K562 (cell line): ENCODE measurements around the gene EHD2. TPM values are rescaled to one million over a fixed set of nuclear protein-coding genes. Genes with fewer than 3 reads are reported as not detected.
A peak's percentile ranks its signal among the peaks of the same experiment; 100 is the strongest.

ENCODE experiments used
- ATAC-seq: fragments of 200-7000 bp; cut with Tn5 transposase; 3 replicates; pipeline ENCODE4 v1.9.1; 2020; ENCODE audit warnings: moderate library complexity
- BruUV-seq: library from RNA; stranded (reverse); fragments of 400-500 nt; replicated peaks from 2 replicates; lab custom pipeline; 2021; lab: Mats Ljungman, UMichigan
- CTCF ChIA-PET: fragments of 300-600 bp; formaldehyde crosslinking; extraction: SDS; loops from one replicate; lab custom pipeline; 2021; ENCODE audit warnings: low intra/inter-chr PET ratio; lab: Yijun Ruan, JAX
- POLR2A ChIA-PET: fragments of 300-600, 350-650 bp; sonication (Branson Sonifier 250); formaldehyde crosslinking; extraction: SDS; loops from one replicate; lab custom pipeline; 2021; ENCODE audit warnings: antibody characterized with exemption, inconsistent platforms; lab: Yijun Ruan, JAX
- DNase-seq, 4 experiments: peaks; one replicate each; pipeline versions ENCODE4 v3.0.0 to v3.0.0-alpha.2; 2011 to 2018; ENCODE audit warnings: low spot score in 3 of 4, mixed read lengths in 3 of 4; ENCODE audit errors: extremely low read depth in 1 of 4
- FAIRE-seq: peaks from 2 replicates; lab custom pipeline; 2011; peaks lifted over from hg19 to GRCh38; lab: Jason Lieb, UNC
- H2AFZ ChIP-seq: 2 replicates; pipeline ENCODE4 v1.6.0; 2011; ENCODE audit warnings: low read depth, low read length, control low read depth, inconsistent platforms
- H3K27ac ChIP-seq: fragments of 200-600 bp; 3 replicates; pipeline ENCODE4 v1.8.0; 2011; ENCODE audit warnings: low read depth, mild to moderate bottlenecking, control low read depth, inconsistent platforms, low read length, moderate library complexity, mixed read lengths; ENCODE audit errors: extremely low read depth
- H3K27me3 ChIP-seq, 2 experiments: fragments of 300-600 bp in 1 of 2; 2 replicates in 1 of 2; 3 replicates in 1 of 2; pipeline versions ENCODE4 v1.6.0 to v1.8.0; 2011; ENCODE audit warnings: inconsistent platforms in 2 of 2, low read length in 2 of 2, mild to moderate bottlenecking in 1 of 2, mixed read lengths in 1 of 2, moderate library complexity in 1 of 2; ENCODE audit not compliant: control insufficient read depth in 2 of 2, insufficient read depth in 2 of 2
- H3K36me3 ChIP-seq: fragments of 300-600 bp; 3 replicates; pipeline ENCODE4 v1.8.0; 2011; ENCODE audit warnings: mild to moderate bottlenecking, low read length, inconsistent platforms; ENCODE audit not compliant: control insufficient read depth, insufficient read depth
- H3K4me1 ChIP-seq, 2 experiments: fragments of 200-600 bp in 1 of 2; replicated peaks in 1 of 2; 2 replicates in 1 of 2; 3 replicates in 1 of 2; pipeline versions ENCODE4 v1.5.1 to v1.8.0; 2011; ENCODE audit warnings: inconsistent platforms in 2 of 2, low read length in 2 of 2, mild to moderate bottlenecking in 1 of 2, mixed read lengths in 1 of 2, moderate library complexity in 1 of 2; ENCODE audit not compliant: control insufficient read depth in 2 of 2, insufficient read depth in 2 of 2
- H3K4me2 ChIP-seq: 2 replicates; pipeline ENCODE4 v1.6.1; 2011; ENCODE audit warnings: low read length, control low read depth, inconsistent platforms, mixed read lengths; ENCODE audit not compliant: insufficient read depth
- H3K4me3 ChIP-seq: fragments of 200-600 bp; sonication (generic), shearing (Covaris generic); 2 replicates; pipeline ENCODE4 v1.5.1; 2016; ENCODE audit warnings: control low read depth, inconsistent platforms
- H3K79me2 ChIP-seq: fragments of 200-600 bp; 3 replicates; pipeline ENCODE4 v1.8.0; 2011; ENCODE audit warnings: low read length, inconsistent platforms; ENCODE audit not compliant: control insufficient read depth, insufficient read depth
- H3K9ac ChIP-seq, 2 experiments: 2 replicates each; pipeline versions ENCODE4 v1.6.0 to v1.6.1; 2011; ENCODE audit warnings: low read depth in 2 of 2, low read length in 2 of 2, control low read depth in 1 of 2, inconsistent platforms in 1 of 2, mild to moderate bottlenecking in 1 of 2, mixed read lengths in 1 of 2; ENCODE audit not compliant: insufficient read depth in 1 of 2
- H3K9me1 ChIP-seq: one replicate; pipeline ENCODE4 v1.6.0; 2011; ENCODE audit warnings: inconsistent platforms, mild to moderate bottlenecking, low read length, moderate library complexity; ENCODE audit not compliant: control insufficient read depth, insufficient read depth
- H3K9me3 ChIP-seq: replicated peaks from 2 replicates; pipeline ENCODE4 v1.5.1; 2011; ENCODE audit warnings: low read depth, low read length, inconsistent platforms; ENCODE audit not compliant: control insufficient read depth, insufficient read depth
- H4K20me1 ChIP-seq: replicated peaks from 2 replicates; pipeline ENCODE4 v1.6.1; 2011; ENCODE audit warnings: low read length, inconsistent platforms, mixed read lengths; ENCODE audit not compliant: control insufficient read depth, insufficient read depth
- CTCF ChIP-seq, 3 experiments: IDR thresholded peaks in 2 of 3; conservative IDR thresholded peaks in 1 of 3; 2 replicates each; pipeline ENCODE4 v1.5.1; 2011 to 2012; ENCODE audit warnings: low read length in 3 of 3, mild to moderate bottlenecking in 3 of 3, control low read depth in 2 of 3, improper control_type of control experiment in 1 of 3, inconsistent platforms in 1 of 3, low read depth in 1 of 3, mixed read lengths in 1 of 3, moderate library complexity in 1 of 3; ENCODE audit not compliant: insufficient read depth in 2 of 3
- NRF1 ChIP-seq, 2 experiments: fragments of 450-650 bp; IDR thresholded peaks in 1 of 2; conservative IDR thresholded peaks in 1 of 2; 2 replicates each; pipeline ENCODE4 v1.6.1; 2014; ENCODE audit warnings: mild to moderate bottlenecking in 2 of 2
- POU5F1 ChIP-seq: fragments of 150-350 bp; IDR thresholded peaks from 2 replicates; pipeline ENCODE4 v1.6.1; 2014; ENCODE audit warnings: borderline replicate concordance, low read length, low read depth, mild to moderate bottlenecking; ENCODE audit not compliant: partially characterized antibody
- WGBS: fragments of 100-300 bp; shearing (Covaris generic); methylation state at CpG from one replicate; pipeline ENCODE4 v1.1.6; 2016; ENCODE audit warnings: low coverage, mixed read lengths; ENCODE audit not compliant: insufficient coverage; ENCODE audit errors: missing lambda C conversion rate; 5-methylcytosine and 5-hydroxymethylcytosine counted together
- in situ Hi-C: fragments of 300-500 bp; cut with MboI; formaldehyde crosslinking; loops from 4 replicates; pipeline ENCODE4 v1.15.0; 2018; ENCODE audit warnings: inconsistent platforms, mixed read lengths
- intact Hi-C: fragments of 100-400 bp; cut with micrococcal nuclease; formaldehyde crosslinking; loops from 2 replicates; pipeline ENCODE4 v1.14.2; 2022
- polyA plus RNA-seq, 8 experiments: library from polyadenylated mRNA; depleted of rRNA in 4 of 8; stranded (reverse) in 5 of 8; unstranded in 3 of 8; fragments of >200 nt; fragmentation: Nextera tagmentation in 2 of 8; fragmentation: Illumina TruSeq in 1 of 8; extraction: Ambion mirVana in 2 of 8; extraction: Trizol in 1 of 8; gene quantifications; 2 replicates each; pipeline versions ENCODE4 v1.2.1 to v1.2.3, GENCODE V29; 2011 to 2014; ENCODE audit warnings: inconsistent platforms in 1 of 8, missing spikeins in 1 of 8
- total RNA-seq, 7 experiments: library from RNA; depleted of rRNA in 6 of 7; stranded (reverse); fragments of >200 nt in 6 of 7; fragmentation: Illumina TruSeq in 2 of 7; extraction: Trizol in 2 of 7; gene quantifications; 2 replicates each; pipeline versions ENCODE4 v1.2.1 to v1.2.3, GENCODE V29; 2011 to 2021; ENCODE audit warnings: low replicate concordance in 1 of 7

EHD2 gene
- total and polyA plus RNA-seq, 9 of the 15 experiments (the other 6 are each of a cell fraction or from before 2014, with no cell fraction given), result 1.7 to 32.2 (median 3.0) TPM

DNA sequence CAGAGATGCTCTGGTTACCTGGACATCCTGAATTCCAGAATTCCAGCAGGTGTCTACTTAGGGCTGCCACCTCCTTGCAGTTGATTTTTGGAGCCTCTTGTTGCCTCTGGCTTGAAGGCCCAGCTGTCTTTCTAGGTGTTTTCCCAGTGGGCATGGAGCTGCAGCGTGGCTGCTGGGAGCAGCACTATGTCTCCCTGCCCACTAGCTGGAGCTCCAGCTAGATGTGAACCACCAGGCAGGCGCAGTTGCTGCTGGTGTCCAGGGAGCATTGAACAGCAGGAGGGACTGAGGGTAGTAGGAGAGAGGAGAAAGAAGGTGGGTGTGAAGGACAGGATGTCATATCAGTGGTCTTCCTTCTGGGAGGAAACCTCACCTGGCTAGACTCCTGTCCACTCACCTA lies 55.4 kb downstream of the EHD2 start:
- Histone ChIP-seq H2AFZ (no peak overlapping the region), H3K79me2 (no peaks in the 10 kb centered on the region), H3K4me1 (peaks cover 5 to 25% of the 10 kb centered on the region in 2 experiments; a peak in 3 of 5 replicates), H3K9me3 (no peaks in the 10 kb centered on the region), H3K9ac (peak overlapping the region in 1 of 2 experiments; percentile 43; a peak in 1 of 4 replicates), H4K20me1 (peaks cover 2% of the 10 kb centered on the region; the same call in 1 of the 2 replicates), H3K4me2 (no peak overlapping the region), H3K4me3 (no peak overlapping the region), H3K9me1 (no peaks in the 10 kb centered on the region), H3K27ac (no peak overlapping the region), H3K27me3 (no peaks in the 10 kb centered on the region), H3K36me3 (no peaks in the 10 kb centered on the region)
- FAIRE-seq (no peak), DNase-seq (no peak), ATAC-seq (0 out of 3 replicates have a peak, but pooled peaks have one; percentile 22)
- TF ChIP-seq NRF1 (conservative IDR thresholded peaks at IDR 0.05 in 1 of 2, IDR thresholded peaks at IDR 0.05 in 1 of 2), result 0 out of 4 replicates have a peak, but pooled peaks of 1 of the 2 experiments have one; percentile 25
- TF ChIP-seq CTCF (IDR thresholded peaks at IDR 0.05 in 2 of 3, conservative IDR thresholded peaks at IDR 0.05 in 1 of 3; ENCODE audit: insufficient read depth in 2 of 3, low read depth in 1 of 3, low read length in 3 of 3), result 0 out of 6 replicates have a peak, but pooled peaks of 2 of the 3 experiments have one; percentile 28 to 47
- TF ChIP-seq POU5F1, result no peak
- 24% methylated on average over 2 of the region's 2 CpGs for WGBS
- intact Hi-C loops (no loop called here), in situ Hi-C loops (no loop called here)
- ChIA-PET CTCF (no interaction called here), POLR2A (interaction anchor here (0.6 to 2.1 kb wide), 5 partner anchors 10 to 443 kb away, joined by 3 to 8 read pairs (median 3); partner anchors contain the start of gene NOP53)
- no TSS peak for BruUV-seq
